ENCODE results near the gene TUBB2A. TPM values are rescaled to one million over a fixed set of nuclear protein-coding genes. Genes with fewer than 3 reads are reported as not detected.

Gene TUBB2A
- total and polyA plus RNA-seq, 2 of the 4 experiments (the other 2 are of a cell fraction), result 164 to 264 TPM

- TF ChIP-seq MAZ (IDR thresholded peaks at IDR 0.05; ENCODE audit: borderline replicate concordance, low read depth, low read length), result peak; percentile 97
- TF ChIP-seq, protein P1, sequence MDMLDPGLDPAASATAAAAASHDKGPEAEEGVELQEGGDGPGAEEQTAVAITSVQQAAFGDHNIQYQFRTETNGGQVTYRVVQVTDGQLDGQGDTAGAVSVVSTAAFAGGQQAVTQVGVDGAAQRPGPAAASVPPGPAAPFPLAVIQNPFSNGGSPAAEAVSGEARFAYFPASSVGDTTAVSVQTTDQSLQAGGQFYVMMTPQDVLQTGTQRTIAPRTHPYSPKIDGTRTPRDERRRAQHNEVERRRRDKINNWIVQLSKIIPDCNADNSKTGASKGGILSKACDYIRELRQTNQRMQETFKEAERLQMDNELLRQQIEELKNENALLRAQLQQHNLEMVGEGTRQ (IDR thresholded peaks at IDR 0.05; ENCODE audit: low read depth, low read length), result no peak; the same call in 1 of the 2 replicates
- TF ChIP-seq CEBPB (IDR thresholded peaks at IDR 0.05; ENCODE audit: low read depth, low read length), result no peak
Observed at GRCh38 chr6:3157131-3157933, at the start of gene TUBB2A (continued).

Measured in IMR-90 (cell line).